ENCODE results near the gene AAR2.

GRCh38 chr20:36275011-36275410 lies 38.7 kb downstream of the AAR2 start:
- TF ChIP-seq SP1 (IDR thresholded peaks at IDR 0.05) (no peak), CTCF (IDR thresholded peaks at IDR 0.05; ENCODE audit: low read depth, low read length, missing input control) (no peak)
